Activated CD8-positive, alpha-beta memory T cell treated with anti-CD3 and anti-CD28 coated beads, Interleukin-2, amount 50 U/mL, for 1 hour (primary cell): ENCODE data around the gene PLVAP.

ENCODE experiments used
- DNase-seq: peaks from one replicate; pipeline ENCODE4 v3.0.0-alpha.2; 2020; ENCODE audit errors: extremely low read depth

Gene PLVAP

GRCh38 chr19:17333611-17334413 lies 43.3 kb downstream of the PLVAP start:
- peak; percentile 47 for DNase-seq

- no peak for DNase-seq
These were observed 44.2 kb downstream of the PLVAP start for GRCh38 chr19:17332677-17333581.

- DNase-seq: no peak
These were observed 44.8 kb downstream of the PLVAP start for GRCh38 chr19:17332360-17332676.

GRCh38 chr19:17331045-17331558 lies 46.0 kb downstream of the PLVAP start:
- no peak for DNase-seq

- no peak for DNase-seq
These were observed 46.7 kb downstream of the PLVAP start for GRCh38 chr19:17330262-17331044.

GRCh38 chr19:17329366-17330261 lies 47.5 kb downstream of the PLVAP start:
- no peak for DNase-seq

- no peak for DNase-seq
These were observed 48.4 kb downstream of the PLVAP start for GRCh38 chr19:17328517-17329365.

GRCh38 chr19:17327654-17328516 lies 49.3 kb downstream of the PLVAP start:
- no peak for DNase-seq

- no peak for DNase-seq
These were observed 50.0 kb downstream of the PLVAP start for GRCh38 chr19:17327068-17327653.

GRCh38 chr19:17326595-17326966 lies 50.6 kb downstream of the PLVAP start:
- DNase-seq: no peak

- DNase-seq: no peak
These were observed 51.1 kb downstream of the PLVAP start for GRCh38 chr19:17325881-17326594.

- no peak for DNase-seq
These were observed 52.0 kb downstream of the PLVAP start for GRCh38 chr19:17325133-17325532.

- no peak for DNase-seq
These were observed 52.6 kb downstream of the PLVAP start for GRCh38 chr19:17324357-17325114.

GRCh38 chr19:17323964-17324332 lies 53.2 kb downstream of the PLVAP start:
- no peak for DNase-seq

- DNase-seq: no peak
These were observed 53.7 kb downstream of the PLVAP start for GRCh38 chr19:17323300-17323963.

GRCh38 chr19:17322854-17323253 lies 54.3 kb downstream of the PLVAP start:
- no peak for DNase-seq
